BLaER1 (cell line): ENCODE results near the gene FOXRED1.

Experiments used
- H3K27ac ChIP-seq: shearing (Covaris generic); formaldehyde crosslinking; 2 replicates; pipeline ENCODE4 v1.8.1; 2022
- H3K27me3 ChIP-seq: shearing (Covaris generic); formaldehyde crosslinking; 2 replicates; pipeline ENCODE4 v1.8.1; 2022
- H3K36me3 ChIP-seq: shearing (Covaris generic); formaldehyde crosslinking; 2 replicates; pipeline ENCODE4 v1.8.1; 2022
- H3K4me1 ChIP-seq: shearing (Covaris generic); formaldehyde crosslinking; 2 replicates; pipeline ENCODE4 v1.8.1; 2022
- H3K4me2 ChIP-seq: shearing (Covaris generic); formaldehyde crosslinking; 2 replicates; pipeline ENCODE4 v1.8.1; 2022
- H3K4me3 ChIP-seq: shearing (Covaris generic); formaldehyde crosslinking; 2 replicates; pipeline ENCODE4 v1.8.1; 2022
- H3K9ac ChIP-seq: shearing (Covaris generic); formaldehyde crosslinking; 2 replicates; pipeline ENCODE4 v1.8.1; 2022
- H3K9me3 ChIP-seq: shearing (Covaris generic); formaldehyde crosslinking; 2 replicates; pipeline ENCODE4 v1.8.1; 2022
- H4K20me1 ChIP-seq: shearing (Covaris generic); formaldehyde crosslinking; 2 replicates; pipeline ENCODE4 v1.8.1; 2022
- Cebpa-rat ChIP-seq: shearing (Covaris generic); IDR thresholded peaks from 2 replicates; pipeline ENCODE4 v1.8.1; 2022

FOXRED1 gene

GRCh38 chr11:126310200-126310991, 41.4 kb downstream of the FOXRED1 start:
- Histone ChIP-seq H3K9ac (no peak overlapping the region), H3K27me3 (no peaks in the 10 kb centered on the region), H4K20me1 (0 out of 2 replicates have a peak, but pooled peaks cover 15% of the 10 kb centered on the region), H3K27ac (no peak overlapping the region), H3K36me3 (peaks cover 75% of the 10 kb centered on the region), H3K4me1 (peaks cover 27% of the 10 kb centered on the region; the same call in 1 of the 2 replicates), H3K9me3 (0 out of 2 replicates have a peak, but pooled peaks cover under 1% of the 10 kb centered on the region), H3K4me3 (no peak overlapping the region), H3K4me2 (no peak overlapping the region)
- TF ChIP-seq Cebpa-rat, result no peak

GRCh38 chr11:126310992-126311310, 42.0 kb downstream of the FOXRED1 start:
- Histone ChIP-seq H3K27ac (no peak overlapping the region), H3K36me3 (peaks cover 81% of the 10 kb centered on the region), H3K4me2 (no peak overlapping the region), H3K4me3 (no peak overlapping the region), H3K9me3 (peaks cover 6% of the 10 kb centered on the region), H3K27me3 (no peaks in the 10 kb centered on the region), H4K20me1 (0 out of 2 replicates have a peak, but pooled peaks cover 15% of the 10 kb centered on the region), H3K4me1 (peaks cover 22% of the 10 kb centered on the region; the same call in 1 of the 2 replicates), H3K9ac (no peak overlapping the region)
- no peak for TF ChIP-seq Cebpa-rat

DNA sequence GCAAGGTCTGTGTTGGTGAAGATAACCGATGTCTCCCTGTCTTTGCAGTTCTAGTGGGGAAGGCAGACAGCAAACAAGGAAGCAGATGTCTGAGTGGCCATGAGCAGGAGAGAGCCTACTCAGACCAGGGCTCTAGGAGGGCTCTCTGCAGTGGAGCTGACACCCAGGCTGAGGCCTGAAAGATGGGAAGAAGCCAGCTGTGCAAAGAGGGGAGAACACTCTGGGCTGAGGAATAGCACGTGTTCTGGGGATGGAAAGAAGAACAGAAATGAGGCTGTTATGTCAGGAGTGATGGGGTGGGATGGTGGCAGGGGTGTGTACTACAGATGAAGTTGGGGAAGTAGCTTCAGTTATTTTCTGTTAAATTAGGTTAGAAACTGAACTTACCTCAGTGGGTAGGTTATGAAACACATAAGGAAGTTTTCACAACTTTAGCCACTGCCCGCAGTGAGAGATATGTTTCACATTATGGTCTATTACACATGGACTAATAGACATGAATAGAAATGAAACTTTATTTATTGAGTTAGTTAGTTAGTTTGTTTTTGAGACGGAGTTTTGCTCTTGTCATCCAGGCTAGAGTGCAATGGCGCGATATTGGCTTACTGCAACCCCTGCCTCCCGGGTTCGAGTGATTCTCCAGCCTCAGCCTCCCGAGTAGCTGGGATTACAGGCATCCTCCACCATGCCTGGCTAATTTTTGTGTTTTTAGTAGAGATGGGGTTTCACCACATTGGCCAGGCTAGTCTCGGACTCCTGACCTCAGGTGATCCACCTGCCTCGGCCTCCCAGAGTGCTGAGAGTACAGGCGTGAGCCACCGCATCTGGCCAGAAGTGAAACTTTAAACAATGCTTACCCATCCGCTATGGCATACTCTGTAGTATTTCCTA, 42.7 kb downstream of the FOXRED1 start:
- no peak overlapping the region for H3K4me3 ChIP-seq
- H4K20me1 ChIP-seq, result 0 out of 2 replicates have a peak, but pooled peaks cover 15% of the 10 kb centered on the region
- H3K4me1 ChIP-seq, result peaks cover 22% of the 10 kb centered on the region
- H3K4me2 ChIP-seq, result no peak overlapping the region
- peaks cover 9% of the 10 kb centered on the region for H3K9me3 ChIP-seq
- H3K27me3 ChIP-seq, result no peaks in the 10 kb centered on the region
- no peak overlapping the region for H3K9ac ChIP-seq
- H3K27ac ChIP-seq, result 0 out of 2 replicates have a peak overlapping the region, but pooled peaks have one; percentile 31
- TF ChIP-seq Cebpa-rat, result no peak
- H3K36me3 ChIP-seq, result peaks cover 77% of the 10 kb centered on the region

- H3K4me2 ChIP-seq, result no peak overlapping the region
Observed at GRCh38 chr11:126312961-126313360, 44.0 kb downstream of the FOXRED1 start.

GRCh38 chr11:126313826-126314225, 44.9 kb downstream of the FOXRED1 start:
- peaks cover 37% of the 10 kb centered on the region for H3K4me1 ChIP-seq
- peaks cover 9% of the 10 kb centered on the region for H3K9me3 ChIP-seq
- no peak overlapping the region for H3K27ac ChIP-seq
- H3K36me3 ChIP-seq, result peaks cover 66% of the 10 kb centered on the region
- no peaks in the 10 kb centered on the region for H3K27me3 ChIP-seq
- H4K20me1 ChIP-seq, result 0 out of 2 replicates have a peak, but pooled peaks cover 15% of the 10 kb centered on the region
- TF ChIP-seq Cebpa-rat, result no peak
- H3K4me3 ChIP-seq, result no peak overlapping the region
- H3K4me2 ChIP-seq, result no peak overlapping the region
- no peak overlapping the region for H3K9ac ChIP-seq

More at GRCh38 chr11:126312961-126313360, 44.0 kb downstream of the FOXRED1 start:
- Histone ChIP-seq H3K9ac (no peak overlapping the region), H3K27ac (no peak overlapping the region), H3K36me3 (peaks cover 75% of the 10 kb centered on the region), H3K27me3 (no peaks in the 10 kb centered on the region), H3K9me3 (peaks cover 9% of the 10 kb centered on the region), H3K4me1 (peaks cover 28% of the 10 kb centered on the region), H3K4me3 (no peak overlapping the region), H4K20me1 (0 out of 2 replicates have a peak, but pooled peaks cover 15% of the 10 kb centered on the region)
- no peak for TF ChIP-seq Cebpa-rat

DNA sequence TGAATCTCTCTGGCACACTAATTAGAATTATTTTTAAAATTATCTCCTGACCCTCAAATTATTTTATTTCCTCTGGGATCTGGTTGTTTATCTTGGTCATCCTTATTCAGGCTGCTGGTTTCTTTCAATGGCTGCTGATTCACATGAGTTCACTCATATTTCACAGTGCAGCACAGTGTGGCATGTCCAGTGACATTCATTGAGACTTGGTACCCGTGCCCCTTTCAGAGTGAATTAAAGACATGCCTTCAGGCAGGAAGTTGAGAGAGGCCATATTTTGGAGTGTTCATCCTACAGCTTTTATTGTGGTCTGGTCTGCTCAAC, 48.4 kb downstream of the FOXRED1 start:
- peaks cover 9% of the 10 kb centered on the region for H3K9me3 ChIP-seq
- no peak for TF ChIP-seq Cebpa-rat
- H3K27ac ChIP-seq, result peak overlapping the region; percentile 79
- peaks cover 49% of the 10 kb centered on the region for H3K4me1 ChIP-seq
- peak overlapping the region; percentile 91 for H3K4me2 ChIP-seq
- H4K20me1 ChIP-seq, result peaks cover 5% of the 10 kb centered on the region; the same call in 1 of the 2 replicates
- no peak overlapping the region for H3K4me3 ChIP-seq
- peak overlapping the region; percentile 66 for H3K9ac ChIP-seq
- H3K36me3 ChIP-seq, result peaks cover 45% of the 10 kb centered on the region
- no peaks in the 10 kb centered on the region for H3K27me3 ChIP-seq

- H3K4me3 ChIP-seq, result 0 out of 2 replicates have a peak overlapping the region, but pooled peaks have one; percentile 17
- peak overlapping the region; percentile 79 for H3K27ac ChIP-seq
- H4K20me1 ChIP-seq, result peaks cover 5% of the 10 kb centered on the region; the same call in 1 of the 2 replicates
- H3K9ac ChIP-seq, result peak overlapping the region; percentile 66
- H3K4me2 ChIP-seq, result peak overlapping the region; percentile 91
- H3K4me1 ChIP-seq, result peaks cover 49% of the 10 kb centered on the region
- TF ChIP-seq Cebpa-rat, result no peak
- H3K27me3 ChIP-seq, result no peaks in the 10 kb centered on the region
- peaks cover 9% of the 10 kb centered on the region for H3K9me3 ChIP-seq
- H3K36me3 ChIP-seq, result peaks cover 43% of the 10 kb centered on the region
Observed at GRCh38 chr11:126317756-126318573, 49.0 kb downstream of the FOXRED1 start.

DNA sequence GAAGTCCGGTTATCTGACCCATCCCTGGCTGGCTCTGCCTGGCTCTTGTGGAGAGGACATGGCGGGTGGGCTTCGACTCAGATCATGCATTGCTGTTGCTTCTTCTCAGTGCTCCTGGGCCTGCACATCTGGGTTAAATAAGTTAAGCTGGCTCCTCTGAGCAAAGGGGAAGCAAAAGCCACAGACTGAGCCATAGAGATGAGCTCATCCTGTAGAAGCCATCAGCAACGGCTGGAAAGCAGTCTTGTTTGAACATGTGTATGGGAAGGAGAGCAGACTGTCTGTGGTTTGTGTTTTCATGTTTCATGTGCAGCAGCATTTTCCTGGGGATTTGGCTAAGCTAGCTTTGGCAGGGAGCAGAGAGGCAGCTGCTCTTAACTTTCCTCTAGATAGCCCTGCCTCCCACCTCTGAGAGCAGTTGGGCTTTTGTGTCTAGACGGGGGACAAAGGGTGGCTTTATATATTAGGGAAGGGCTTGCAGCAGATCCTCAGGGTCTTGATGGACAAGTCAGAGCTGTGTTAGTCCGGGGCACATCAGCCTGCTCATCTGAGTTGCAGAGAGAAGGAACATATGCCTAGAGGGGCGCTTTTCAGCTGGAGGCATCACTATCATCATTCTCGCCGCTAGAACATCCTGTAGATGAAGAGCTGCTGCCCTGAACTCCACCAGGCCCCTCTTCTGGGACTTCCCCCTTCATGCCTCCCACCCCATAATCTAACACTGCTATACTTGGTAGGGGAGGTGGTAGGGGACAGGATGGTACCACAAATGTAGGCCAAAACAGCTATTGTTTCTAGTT, 49.8 kb downstream of the FOXRED1 start:
- peaks cover 49% of the 10 kb centered on the region for H3K4me1 ChIP-seq
- H3K9ac ChIP-seq, result peak overlapping the region; percentile 66
- peaks cover 42% of the 10 kb centered on the region for H3K36me3 ChIP-seq
- no peak for TF ChIP-seq Cebpa-rat
- peaks cover 9% of the 10 kb centered on the region for H3K9me3 ChIP-seq
- H4K20me1 ChIP-seq, result peaks cover 5% of the 10 kb centered on the region; the same call in 1 of the 2 replicates
- peak overlapping the region; percentile 35 for H3K4me3 ChIP-seq
- H3K4me2 ChIP-seq, result peak overlapping the region; percentile 91
- peak overlapping the region; percentile 79 for H3K27ac ChIP-seq
- no peaks in the 10 kb centered on the region for H3K27me3 ChIP-seq
